ENCODE measurements around the gene WBP11.

Gene WBP11

DNA sequence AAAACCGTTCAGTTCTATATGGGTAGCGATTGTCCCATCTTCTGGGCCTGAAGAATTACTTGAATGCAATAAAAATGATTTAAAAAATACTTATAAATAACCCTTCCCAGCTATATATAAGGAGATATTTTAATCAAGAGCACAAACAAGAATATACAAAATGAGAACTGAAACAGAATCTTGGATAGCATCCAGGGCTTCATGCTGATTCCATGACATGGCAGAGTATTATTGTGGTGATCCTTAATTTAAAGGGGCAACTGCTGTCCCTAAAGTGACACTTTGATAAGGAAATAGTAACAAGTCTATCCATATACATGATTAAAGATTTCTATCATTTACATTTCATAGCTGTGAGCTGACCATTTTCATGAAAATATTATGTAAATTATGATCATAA lies 18.8 kb downstream of the WBP11 start:
- no peak for DNase-seq (ENCODE audit: low read depth, low spot score)
- H3K27ac ChIP-seq (ENCODE audit: low read length) = no peak overlapping the region
- no peaks in the 10 kb centered on the region for H3K27me3 ChIP-seq (ENCODE audit: control insufficient read depth, insufficient read depth, low read length)
- no peak overlapping the region for H3K4me3 ChIP-seq (ENCODE audit: low read length)
- H3K36me3 ChIP-seq (ENCODE audit: control insufficient read depth, insufficient read depth, low read length) = peaks cover 8% of the 10 kb centered on the region; the same call in 1 of the 2 replicates
- WGBS (ENCODE audit: insufficient coverage, insufficient read length) = no CpG with 5 or more reads among the region's 2 CpGs
- H3K4me1 ChIP-seq (ENCODE audit: control insufficient read depth, insufficient read depth, low read length) = no peaks in the 10 kb centered on the region
- H3K9me3 ChIP-seq (ENCODE audit: control insufficient read depth, insufficient read depth, low read length) = no peaks in the 10 kb centered on the region

DNA sequence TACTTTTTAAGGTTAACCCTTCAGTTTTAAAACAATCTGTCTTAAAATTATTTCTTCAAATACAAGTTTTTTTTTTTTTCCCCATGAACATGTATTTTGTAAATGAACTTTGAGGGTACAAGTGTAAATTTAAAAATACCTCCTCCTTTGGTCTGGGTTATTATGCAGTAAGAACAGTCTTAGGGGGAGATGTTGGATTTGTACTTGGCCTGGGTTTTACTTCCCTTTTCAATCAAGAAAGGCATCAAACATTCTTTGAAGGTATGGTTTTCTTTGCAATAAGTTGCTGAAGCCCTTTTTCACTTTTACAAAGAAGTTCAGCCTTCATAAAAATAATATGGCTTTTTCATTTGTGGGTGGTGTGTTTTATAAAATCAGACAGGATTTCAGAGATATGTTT lies 20.5 kb downstream of the WBP11 start:
- H3K4me3 ChIP-seq (ENCODE audit: low read length) = no peak overlapping the region
- H3K27me3 ChIP-seq (ENCODE audit: control insufficient read depth, insufficient read depth, low read length) = no peaks in the 10 kb centered on the region
- H3K9me3 ChIP-seq (ENCODE audit: control insufficient read depth, insufficient read depth, low read length) = no peaks in the 10 kb centered on the region
- peaks cover under 1% of the 10 kb centered on the region; the same call in 1 of the 2 replicates for H3K36me3 ChIP-seq (ENCODE audit: control insufficient read depth, insufficient read depth, low read length)
- H3K4me1 ChIP-seq (ENCODE audit: control insufficient read depth, insufficient read depth, low read length) = no peaks in the 10 kb centered on the region
- no peak overlapping the region for H3K27ac ChIP-seq (ENCODE audit: low read length)
- DNase-seq (ENCODE audit: low read depth, low spot score) = no peak

DNA sequence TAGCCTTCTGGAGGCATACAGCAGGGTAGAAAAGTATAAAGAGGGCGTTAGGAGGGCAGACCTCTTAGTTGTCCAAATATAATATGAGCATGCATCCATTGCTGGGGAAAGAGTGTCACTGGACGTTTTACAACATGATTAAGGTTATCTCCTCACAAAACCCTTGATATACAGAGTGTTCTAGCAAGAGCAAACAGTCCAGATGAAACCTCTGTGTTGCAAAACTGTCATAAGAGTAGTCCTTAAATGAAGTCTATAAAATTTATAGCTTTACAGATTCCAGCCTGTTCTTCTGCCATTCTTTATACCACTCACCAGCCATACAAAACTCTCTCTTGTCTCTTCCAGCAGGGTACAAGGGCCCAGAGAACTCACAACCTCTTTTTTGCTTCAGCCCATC lies 21.7 kb downstream of the WBP11 start:
- Histone ChIP-seq H3K27ac (ENCODE audit: low read length) (no peak overlapping the region), H3K4me1 (ENCODE audit: control insufficient read depth, insufficient read depth, low read length) (no peaks in the 10 kb centered on the region), H3K9me3 (ENCODE audit: control insufficient read depth, insufficient read depth, low read length) (no peaks in the 10 kb centered on the region), H3K27me3 (ENCODE audit: control insufficient read depth, insufficient read depth, low read length) (no peaks in the 10 kb centered on the region), H3K36me3 (ENCODE audit: control insufficient read depth, insufficient read depth, low read length) (no peaks in the 10 kb centered on the region), H3K4me3 (ENCODE audit: low read length) (no peak overlapping the region)
- DNase-seq (ENCODE audit: low read depth, low spot score) = no peak
- WGBS (ENCODE audit: insufficient coverage, insufficient read length) = no CpG with 5 or more reads among the region's 2 CpGs

DNA sequence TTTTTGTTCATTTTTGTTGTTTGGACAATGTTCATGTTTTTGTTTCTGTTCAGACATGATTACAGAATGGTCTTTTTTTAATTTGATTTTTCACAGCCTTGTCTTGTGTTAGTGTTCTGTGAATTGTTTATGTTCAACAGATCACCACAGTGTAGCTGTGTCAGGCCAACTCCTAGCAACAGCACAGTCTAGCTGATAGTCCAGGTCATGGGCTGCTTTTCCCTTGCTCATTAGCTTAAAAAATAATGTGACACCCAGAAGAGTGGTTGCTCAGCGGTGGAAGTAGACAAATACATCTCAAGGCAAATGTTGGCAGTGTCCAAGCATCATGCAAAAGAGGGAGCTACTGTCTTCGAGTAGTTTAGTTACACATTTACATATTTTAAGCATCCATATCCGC lies 22.4 kb downstream of the WBP11 start:
- no peaks in the 10 kb centered on the region for H3K36me3 ChIP-seq (ENCODE audit: control insufficient read depth, insufficient read depth, low read length)
- no peaks in the 10 kb centered on the region for H3K27me3 ChIP-seq (ENCODE audit: control insufficient read depth, insufficient read depth, low read length)
- 100% methylated on average over 1 of the region's 3 CpGs for WGBS (ENCODE audit: insufficient coverage, insufficient read length)

DNA sequence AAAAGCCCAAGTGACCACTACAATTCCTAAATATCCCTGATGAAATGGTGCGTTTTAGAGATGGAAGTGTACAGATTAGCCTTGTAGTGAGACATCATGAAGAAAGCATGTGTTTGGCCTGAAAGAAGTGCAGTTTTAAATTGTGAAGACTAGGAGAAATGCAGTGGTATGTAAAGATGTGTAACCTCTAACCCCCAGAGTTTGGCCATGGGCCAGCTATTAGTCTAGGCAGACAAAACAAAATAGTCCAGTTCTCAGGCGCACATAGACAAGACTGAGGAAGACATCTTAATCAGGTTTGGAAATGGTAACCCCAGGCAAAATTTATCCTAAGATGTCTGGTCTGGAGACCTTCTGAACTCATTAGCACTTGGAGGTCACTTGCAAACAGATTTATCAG lies 23.4 kb downstream of the WBP11 start:
- WGBS (ENCODE audit: insufficient coverage, insufficient read length) = no CpG with 5 or more reads among the region's 2 CpGs
- Histone ChIP-seq H3K27ac (ENCODE audit: low read length) (no peak overlapping the region), H3K9me3 (ENCODE audit: control insufficient read depth, insufficient read depth, low read length) (no peaks in the 10 kb centered on the region), H3K27me3 (ENCODE audit: control insufficient read depth, insufficient read depth, low read length) (no peaks in the 10 kb centered on the region), H3K4me1 (ENCODE audit: control insufficient read depth, insufficient read depth, low read length) (no peaks in the 10 kb centered on the region), H3K36me3 (ENCODE audit: control insufficient read depth, insufficient read depth, low read length) (no peaks in the 10 kb centered on the region), H3K4me3 (ENCODE audit: low read length) (no peak overlapping the region)
- no peak for DNase-seq (ENCODE audit: low read depth, low spot score)

More for the DNA sequence above, 22.4 kb downstream of the WBP11 start:
- no peaks in the 10 kb centered on the region for H3K4me1 ChIP-seq (ENCODE audit: control insufficient read depth, insufficient read depth, low read length)
- no peak overlapping the region for H3K4me3 ChIP-seq (ENCODE audit: low read length)
- H3K27ac ChIP-seq (ENCODE audit: low read length) = no peak overlapping the region
- no peak for DNase-seq (ENCODE audit: low read depth, low spot score)
- no peaks in the 10 kb centered on the region for H3K9me3 ChIP-seq (ENCODE audit: control insufficient read depth, insufficient read depth, low read length)

DNA sequence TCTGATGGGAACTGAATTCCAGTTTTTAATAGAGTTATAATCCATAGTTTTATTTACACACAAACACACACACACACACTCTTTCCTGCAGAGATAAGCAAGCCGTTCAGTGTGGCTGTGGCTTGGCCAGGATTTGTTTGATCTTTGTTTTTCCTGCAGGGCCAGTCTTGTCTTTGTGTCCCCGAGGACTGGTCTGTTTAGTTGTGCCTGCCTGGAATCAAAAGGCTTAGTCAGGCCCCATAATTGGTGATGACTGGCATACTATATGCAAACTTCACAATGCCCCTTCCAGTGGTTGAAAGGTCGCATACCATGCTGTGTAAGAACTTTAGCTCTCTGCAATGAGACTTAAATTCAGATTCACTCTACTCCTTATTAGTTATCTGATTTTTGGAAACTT lies 26.0 kb downstream of the WBP11 start:
- WGBS (ENCODE audit: insufficient coverage, insufficient read length) = no CpG with 5 or more reads among the region's 3 CpGs
- H3K4me1 ChIP-seq (ENCODE audit: control insufficient read depth, insufficient read depth, low read length) = no peaks in the 10 kb centered on the region; the same call in 1 of the 2 replicates
- H3K36me3 ChIP-seq (ENCODE audit: control insufficient read depth, insufficient read depth, low read length) = no peaks in the 10 kb centered on the region
- no peak overlapping the region for H3K27ac ChIP-seq (ENCODE audit: low read length)
- no peaks in the 10 kb centered on the region for H3K9me3 ChIP-seq (ENCODE audit: control insufficient read depth, insufficient read depth, low read length)
- DNase-seq (ENCODE audit: low read depth, low spot score) = no peak
- no peak overlapping the region for H3K4me3 ChIP-seq (ENCODE audit: low read length)
- no peaks in the 10 kb centered on the region for H3K27me3 ChIP-seq (ENCODE audit: control insufficient read depth, insufficient read depth, low read length)

DNA sequence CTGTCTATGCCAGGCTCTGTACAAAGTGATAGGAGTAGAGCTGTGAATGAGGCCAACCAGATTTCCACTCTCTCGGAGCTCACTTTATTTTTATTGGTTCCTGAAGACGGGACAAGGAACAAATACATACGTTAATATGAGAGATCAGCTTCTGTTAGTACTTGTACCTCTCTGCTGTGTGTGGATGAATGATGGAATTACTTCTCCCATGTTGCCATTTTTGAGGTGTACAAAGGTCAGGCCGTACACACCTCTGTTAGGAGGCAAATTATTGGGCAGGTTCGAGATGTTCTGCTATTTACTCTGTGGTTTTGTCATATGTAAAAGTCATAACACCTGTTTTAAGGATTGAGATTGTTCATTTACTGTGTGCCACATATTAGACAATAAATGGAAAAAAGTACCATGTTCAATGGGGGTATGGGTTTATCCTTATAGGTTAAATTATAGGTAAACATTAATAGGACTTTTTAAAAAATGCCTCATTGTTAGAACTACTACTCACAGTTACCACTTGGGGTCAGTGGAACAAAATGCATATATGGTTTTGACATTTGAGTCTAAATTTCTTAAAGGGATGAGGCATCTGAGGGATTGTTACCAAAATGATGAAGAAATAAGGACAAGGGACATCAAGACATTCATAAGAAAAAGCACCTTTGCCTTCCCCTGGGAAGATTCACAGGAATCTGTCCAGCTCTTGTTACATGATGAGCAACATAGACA lies 26.9 kb downstream of the WBP11 start:
- DNase-seq (ENCODE audit: low read depth, low spot score) = no peak
- H3K4me1 ChIP-seq (ENCODE audit: control insufficient read depth, insufficient read depth, low read length) = no peaks in the 10 kb centered on the region; the same call in 1 of the 2 replicates
- H3K27me3 ChIP-seq (ENCODE audit: control insufficient read depth, insufficient read depth, low read length) = no peaks in the 10 kb centered on the region
- no peak overlapping the region for H3K27ac ChIP-seq (ENCODE audit: low read length)
- H3K36me3 ChIP-seq (ENCODE audit: control insufficient read depth, insufficient read depth, low read length) = no peaks in the 10 kb centered on the region
- H3K4me3 ChIP-seq (ENCODE audit: low read length) = no peak overlapping the region
- no CpG with 5 or more reads among the region's 5 CpGs for WGBS (ENCODE audit: insufficient coverage, insufficient read length)
- H3K9me3 ChIP-seq (ENCODE audit: control insufficient read depth, insufficient read depth, low read length) = no peaks in the 10 kb centered on the region

DNA sequence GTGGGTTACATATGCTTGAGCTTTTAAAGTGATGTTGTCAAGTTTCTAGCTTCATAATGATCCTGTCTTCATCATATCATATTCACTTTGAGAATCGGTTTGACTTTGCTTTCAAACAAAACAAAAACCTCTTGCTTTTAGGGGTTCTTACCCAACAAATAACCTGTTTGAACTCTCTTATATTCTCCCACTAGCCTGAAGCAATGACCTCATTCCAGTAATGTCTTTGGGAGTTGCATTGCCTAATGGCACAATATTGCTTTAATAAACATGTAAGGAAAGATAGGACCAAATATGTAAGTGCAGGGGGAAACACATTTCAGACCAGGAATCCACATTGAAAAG lies 27.7 kb downstream of the WBP11 start:
- H3K4me3 ChIP-seq (ENCODE audit: low read length) = peak overlapping the region; percentile 77; the same call in 1 of the 2 replicates
- H3K9me3 ChIP-seq (ENCODE audit: control insufficient read depth, insufficient read depth, low read length) = no peaks in the 10 kb centered on the region
- no peak overlapping the region for H3K27ac ChIP-seq (ENCODE audit: low read length)
- WGBS (ENCODE audit: insufficient coverage, insufficient read length) = no CpG with 5 or more reads among the region's 1 CpG
- H3K36me3 ChIP-seq (ENCODE audit: control insufficient read depth, insufficient read depth, low read length) = no peaks in the 10 kb centered on the region
- DNase-seq (ENCODE audit: low read depth, low spot score) = no peak
- no peaks in the 10 kb centered on the region; the same call in 1 of the 2 replicates for H3K4me1 ChIP-seq (ENCODE audit: control insufficient read depth, insufficient read depth, low read length)
- H3K27me3 ChIP-seq (ENCODE audit: control insufficient read depth, insufficient read depth, low read length) = no peaks in the 10 kb centered on the region

DNA sequence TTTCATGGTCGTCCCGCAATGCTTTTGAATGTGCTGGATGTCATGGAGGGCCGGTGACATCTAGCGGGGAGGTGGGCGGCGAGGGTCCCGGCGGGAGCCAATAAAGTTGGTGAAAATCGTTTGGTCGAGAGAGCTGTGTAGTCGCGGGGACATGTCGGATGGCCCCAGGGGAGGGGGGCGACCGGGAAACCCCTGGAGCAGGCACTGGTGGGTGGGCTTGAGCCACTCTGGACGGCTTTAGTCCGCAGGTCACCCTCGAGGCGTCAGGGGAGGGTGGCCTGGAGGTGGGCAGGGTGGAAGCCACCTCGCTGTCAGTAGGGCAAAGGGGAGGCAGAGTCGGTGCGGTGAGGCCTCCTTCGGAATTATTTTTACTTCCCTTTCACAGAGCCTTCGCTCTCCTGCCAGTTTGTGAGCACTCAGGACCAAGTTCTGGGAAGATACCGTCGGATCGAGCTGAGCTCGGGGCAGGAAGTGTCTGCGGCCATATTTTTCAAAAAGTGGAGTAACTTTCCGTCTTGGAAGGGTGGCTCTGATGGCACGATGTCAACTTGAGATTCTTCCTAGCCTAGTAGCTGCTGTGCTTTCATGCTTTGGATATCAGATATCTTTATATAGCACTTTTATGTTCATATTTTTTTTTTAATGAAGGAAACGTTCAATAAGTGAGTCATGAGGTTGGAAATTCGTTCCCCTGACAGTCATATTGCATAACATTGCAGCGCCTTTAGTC lies 28.2 kb downstream of the WBP11 start:
- H3K36me3 ChIP-seq (ENCODE audit: control insufficient read depth, insufficient read depth, low read length) = no peaks in the 10 kb centered on the region
- H3K4me1 ChIP-seq (ENCODE audit: control insufficient read depth, insufficient read depth, low read length) = no peaks in the 10 kb centered on the region; the same call in 1 of the 2 replicates
- WGBS (ENCODE audit: insufficient coverage, insufficient read length) = no CpG with 5 or more reads among the region's 34 CpGs
- no peaks in the 10 kb centered on the region for H3K9me3 ChIP-seq (ENCODE audit: control insufficient read depth, insufficient read depth, low read length)
- H3K27me3 ChIP-seq (ENCODE audit: control insufficient read depth, insufficient read depth, low read length) = no peaks in the 10 kb centered on the region
- peak overlapping the region; percentile 77 for H3K4me3 ChIP-seq (ENCODE audit: low read length)
- no peak for DNase-seq (ENCODE audit: low read depth, low spot score)
- no peak overlapping the region for H3K27ac ChIP-seq (ENCODE audit: low read length)

DNA sequence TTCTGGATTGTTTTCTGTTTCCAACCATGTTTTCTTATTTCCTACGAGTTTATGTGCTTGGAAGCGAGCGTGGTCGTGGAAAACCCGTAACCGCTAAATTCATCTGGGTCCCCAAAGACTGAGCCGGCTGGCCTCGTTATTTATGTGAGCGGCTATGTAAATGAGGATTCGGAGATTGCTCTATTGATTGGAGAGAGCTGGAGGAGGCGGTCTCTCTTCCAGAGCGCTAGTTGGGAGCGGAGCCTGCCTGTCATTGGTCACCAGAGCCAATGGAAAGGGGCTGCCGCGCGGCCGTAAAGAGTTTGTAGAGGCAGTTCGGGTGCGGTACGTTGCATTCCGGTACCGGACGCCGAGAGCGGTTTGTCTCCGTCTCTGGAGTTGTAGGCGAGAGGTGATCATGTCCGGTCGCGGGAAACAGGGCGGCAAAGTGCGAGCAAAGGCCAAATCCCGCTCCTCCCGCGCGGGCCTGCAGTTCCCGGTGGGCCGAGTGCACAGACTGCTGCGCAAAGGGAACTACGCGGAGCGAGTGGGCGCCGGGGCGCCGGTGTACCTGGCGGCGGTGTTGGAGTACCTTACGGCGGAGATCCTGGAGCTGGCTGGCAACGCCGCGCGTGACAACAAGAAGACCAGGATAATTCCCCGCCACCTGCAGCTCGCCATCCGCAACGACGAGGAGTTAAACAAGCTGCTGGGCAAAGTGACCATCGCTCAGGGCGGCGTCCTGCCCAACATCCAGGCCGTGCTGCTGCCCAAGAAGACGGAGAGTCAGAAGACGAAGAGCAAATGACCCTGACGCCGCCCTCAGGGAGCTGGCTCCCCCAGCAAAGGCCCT lies 29.0 kb downstream of the WBP11 start:
- DNase-seq (ENCODE audit: low read depth, low spot score) = peak; percentile 92
- H3K27me3 ChIP-seq (ENCODE audit: control insufficient read depth, insufficient read depth, low read length) = no peaks in the 10 kb centered on the region
- H3K9me3 ChIP-seq (ENCODE audit: control insufficient read depth, insufficient read depth, low read length) = no peaks in the 10 kb centered on the region
- H3K4me1 ChIP-seq (ENCODE audit: control insufficient read depth, insufficient read depth, low read length) = no peaks in the 10 kb centered on the region; the same call in 1 of the 2 replicates
- no CpG with 5 or more reads among the region's 67 CpGs for WGBS (ENCODE audit: insufficient coverage, insufficient read length)
- H3K4me3 ChIP-seq (ENCODE audit: low read length) = peak overlapping the region; percentile 77
- no peaks in the 10 kb centered on the region for H3K36me3 ChIP-seq (ENCODE audit: control insufficient read depth, insufficient read depth, low read length)
- no peak overlapping the region for H3K27ac ChIP-seq (ENCODE audit: low read length)

All from iPS DF 6.9 (cell line).